GM12878 (cell line): ENCODE data around the gene B3GALT6. TPM values are rescaled to one million over a fixed set of nuclear protein-coding genes. Genes with fewer than 3 reads are reported as not detected.

Source experiments
- E4F1 ChIP-seq: fragments of 450-650 bp; IDR thresholded peaks from 2 replicates; pipeline ENCODE4 v1.6.1; 2018; ENCODE audit warnings: borderline replicate concordance, mild to moderate bottlenecking; ENCODE audit not compliant: partially characterized antibody
- MEF2A ChIP-seq: IDR thresholded peaks from 2 replicates; pipeline ENCODE4 v1.6.1; 2011; ENCODE audit warnings: low read depth, mild to moderate bottlenecking, low read length, moderate library complexity; ENCODE audit not compliant: insufficient read depth
- SUPT20H ChIP-seq: IDR thresholded peaks from 2 replicates; pipeline ENCODE4 v1.6.1; 2011; ENCODE audit warnings: low read depth, mild to moderate bottlenecking, low read length, moderate library complexity, borderline replicate concordance; ENCODE audit not compliant: control insufficient read depth
- ZBTB33 ChIP-seq: fragments of 450-650 bp; IDR thresholded peaks from 2 replicates; pipeline ENCODE4 v1.6.1; 2017; ENCODE audit warnings: mild to moderate bottlenecking
- polyA plus RNA-seq, 11 experiments: library from polyadenylated mRNA; depleted of rRNA in 4 of 11; unstranded in 6 of 11; stranded (reverse) in 5 of 11; fragments of >200 nt; fragmentation: Nextera tagmentation in 4 of 11; fragmentation: Illumina TruSeq in 1 of 11; extraction: Ambion mirVana in 4 of 11; extraction: Trizol in 1 of 11; gene quantifications; 1 replicate in 1 of 11; 2 replicates in 10 of 11; pipeline versions ENCODE4 v1.2.1 to v1.2.3, GENCODE V29; 2011 to 2016; ENCODE audit warnings: inconsistent platforms in 2 of 11, missing spikeins in 2 of 11, low read depth in 1 of 11
- total RNA-seq, 4 experiments: library from RNA; depleted of rRNA in 3 of 4; stranded (reverse); fragments of >200 nt in 3 of 4; fragmentation: Illumina TruSeq in 1 of 4; extraction: Trizol in 1 of 4; gene quantifications; 2 replicates each; pipeline versions ENCODE4 v1.2.1 to v1.2.3, GENCODE V29; 2013 to 2021

The B3GALT6 gene
- total and polyA plus RNA-seq, 10 of the 15 experiments (the other 5 are each of a cell fraction or from before 2014, with no cell fraction given) = 0.53 to 20.8 (median 4.5) TPM

- no peak for TF ChIP-seq ZBTB33
- TF ChIP-seq MEF2A = no peak
- no peak for TF ChIP-seq SUPT20H
- no peak for TF ChIP-seq E4F1
Measured at GRCh38 chr1:1215881-1216605, 16.0 kb upstream of the B3GALT6 start (continued).
